Keratinocyte (primary cell): ENCODE measurements around the gene CDX2.

ENCODE experiments used
- EZH2 ChIP-seq: IDR thresholded peaks from one replicate; pipeline ENCODE4 v1.6.1; 2012; ENCODE audit warnings: inconsistent platforms, mild to moderate bottlenecking, low read length, moderate library complexity
- TF ChIP-seq, protein P1 (sequence below), 3 experiments: IDR thresholded peaks in 1 of 3; conservative IDR thresholded peaks in 1 of 3; optimal IDR thresholded peaks in 1 of 3; 2 replicates in 2 of 3; 3 replicates in 1 of 3; pipeline versions ENCODE3 to v1.5.1; 2011; ENCODE audit warnings: low read length in 3 of 3, mild to moderate bottlenecking in 3 of 3, moderate library complexity in 2 of 3, control low read depth in 1 of 3, inconsistent platforms in 1 of 3; ENCODE audit not compliant: insufficient read depth in 2 of 3; ENCODE audit errors: extremely low read depth in 1 of 3

DNA sequence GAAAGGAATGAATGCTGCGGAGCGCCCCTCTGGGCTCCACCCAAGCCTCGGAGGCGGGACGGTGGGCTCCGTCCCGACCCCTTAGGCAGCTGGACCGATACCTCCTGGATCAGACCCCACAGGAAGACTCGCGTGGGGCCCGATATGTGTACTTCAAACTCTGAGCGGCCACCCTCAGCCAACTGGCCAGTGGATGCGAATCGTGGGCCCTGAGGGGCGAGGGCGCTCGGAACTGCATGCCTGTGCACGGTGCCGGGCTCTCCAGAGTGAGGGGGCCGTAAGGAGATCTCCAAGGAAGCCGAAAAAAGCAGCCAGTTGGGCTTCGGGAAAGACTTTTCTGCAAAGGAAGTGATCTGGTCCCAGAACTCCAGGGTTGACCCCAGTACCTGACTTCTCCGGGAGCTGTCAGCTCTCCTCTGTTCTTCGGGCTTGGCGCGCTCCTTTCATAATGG is 40.7 kb downstream of the CDX2 start:
- TF ChIP-seq, protein P1, sequence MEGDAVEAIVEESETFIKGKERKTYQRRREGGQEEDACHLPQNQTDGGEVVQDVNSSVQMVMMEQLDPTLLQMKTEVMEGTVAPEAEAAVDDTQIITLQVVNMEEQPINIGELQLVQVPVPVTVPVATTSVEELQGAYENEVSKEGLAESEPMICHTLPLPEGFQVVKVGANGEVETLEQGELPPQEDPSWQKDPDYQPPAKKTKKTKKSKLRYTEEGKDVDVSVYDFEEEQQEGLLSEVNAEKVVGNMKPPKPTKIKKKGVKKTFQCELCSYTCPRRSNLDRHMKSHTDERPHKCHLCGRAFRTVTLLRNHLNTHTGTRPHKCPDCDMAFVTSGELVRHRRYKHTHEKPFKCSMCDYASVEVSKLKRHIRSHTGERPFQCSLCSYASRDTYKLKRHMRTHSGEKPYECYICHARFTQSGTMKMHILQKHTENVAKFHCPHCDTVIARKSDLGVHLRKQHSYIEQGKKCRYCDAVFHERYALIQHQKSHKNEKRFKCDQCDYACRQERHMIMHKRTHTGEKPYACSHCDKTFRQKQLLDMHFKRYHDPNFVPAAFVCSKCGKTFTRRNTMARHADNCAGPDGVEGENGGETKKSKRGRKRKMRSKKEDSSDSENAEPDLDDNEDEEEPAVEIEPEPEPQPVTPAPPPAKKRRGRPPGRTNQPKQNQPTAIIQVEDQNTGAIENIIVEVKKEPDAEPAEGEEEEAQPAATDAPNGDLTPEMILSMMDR (optimal IDR thresholded peaks at IDR 0.05 in 1 of 3, IDR thresholded peaks at IDR 0.05 in 1 of 3, conservative IDR thresholded peaks at IDR 0.05 in 1 of 3; ENCODE audit: extremely low read depth in 1 of 3, insufficient read depth in 2 of 3, low read length in 3 of 3), result no peak
- TF ChIP-seq EZH2, result peak; percentile 33
